B cell (primary cell): Measurements from ENCODE around the gene MYB. TPM values are rescaled to one million over a fixed set of nuclear protein-coding genes. Genes with fewer than 3 reads are reported as not detected.

Experiments
- ATAC-seq: fragments of 200-7000 bp; cut with Tn5 transposase; one replicate; pipeline ENCODE4 v1.10.0; 2021; ENCODE audit warnings: low read depth, mild to moderate bottlenecking, moderate number of reproducible peaks, moderate library complexity
- CTCF ChIA-PET: fragments of 350-600 bp; sonication (Branson Sonifier 250); formaldehyde crosslinking; loops from one replicate; lab custom pipeline; 2021; ENCODE audit warnings: antibody characterized with exemption, inconsistent platforms; lab: Charles Lee
- POLR2A ChIA-PET: fragments of 350-600 bp; sonication (Branson Sonifier 250); formaldehyde crosslinking; loops from one replicate; lab custom pipeline; 2021; ENCODE audit warnings: antibody characterized with exemption; lab: Charles Lee
- DNase-seq: peaks from one replicate; pipeline ENCODE4 v3.0.0; 2013
- H2AFZ ChIP-seq: 2 replicates; pipeline ENCODE4 v1.6.1; 2012; ENCODE audit warnings: mild to moderate bottlenecking, low read depth, low read length; ENCODE audit not compliant: insufficient read depth, poor library complexity, severe bottlenecking
- H3K27ac ChIP-seq, 2 donors: 1 replicate in 1 of 2; 2 replicates in 1 of 2; pipeline ENCODE4 v1.5.1; 2012 to 2013; ENCODE audit warnings: low read length in 2 of 2, mild to moderate bottlenecking in 2 of 2, moderate library complexity in 1 of 2
- H3K27me3 ChIP-seq, 4 experiments: fragments of 200-600 bp in 1 of 4; sonication (generic) in 1 of 4; replicated peaks in 1 of 4; 1 replicate in 2 of 4; 2 replicates in 2 of 4; pipeline versions ENCODE4 v1.6.1 to v1.7.0; 2013 to 2016; ENCODE audit warnings: low read length in 3 of 4, mild to moderate bottlenecking in 2 of 4, mixed read lengths in 1 of 4, moderate library complexity in 1 of 4; ENCODE audit not compliant: insufficient read depth in 4 of 4, control insufficient read depth in 3 of 4; ENCODE audit errors: control extremely low read depth in 1 of 4
- H3K36me3 ChIP-seq, 2 experiments: replicated peaks in 1 of 2; 1 replicate in 1 of 2; 2 replicates in 1 of 2; pipeline versions ENCODE4 v1.6.1 to v1.7.1; 2013; ENCODE audit warnings: low read length in 1 of 2; ENCODE audit not compliant: insufficient read depth in 2 of 2, control insufficient read depth in 1 of 2; ENCODE audit errors: control extremely low read depth in 1 of 2, extremely low read depth in 1 of 2
- H3K4me1 ChIP-seq, 2 donors: fragments of 200-600 bp in 1 of 2; sonication (generic) in 1 of 2; 1 replicate in 1 of 2; 2 replicates in 1 of 2; pipeline versions ENCODE4 v1.5.1 to v1.6.1; 2013 to 2017; ENCODE audit warnings: low read length in 2 of 2; ENCODE audit not compliant: control insufficient read depth in 2 of 2, insufficient read depth in 2 of 2
- H3K4me2 ChIP-seq: replicated peaks from 2 replicates; pipeline ENCODE3; 2012; ENCODE audit warnings: mild to moderate bottlenecking, low read depth, low read length; ENCODE audit not compliant: poor library complexity, severe bottlenecking
- H3K4me3 ChIP-seq, 5 experiments: fragments of 200-600 bp in 1 of 5; sonication (generic) in 1 of 5; 1 replicate in 3 of 5; 2 replicates in 2 of 5; pipeline versions ENCODE4 v1.5.1 to v1.7.0; 2011 to 2016; ENCODE audit warnings: low read length in 4 of 5, mild to moderate bottlenecking in 4 of 5, low read depth in 2 of 5, control low read depth in 1 of 5, moderate library complexity in 1 of 5; ENCODE audit not compliant: insufficient read depth in 1 of 5; ENCODE audit errors: control extremely low read depth in 1 of 5, extremely low read depth in 1 of 5
- H3K79me2 ChIP-seq: fragments of 200-600 bp; sonication (generic); one replicate; pipeline ENCODE4 v1.6.0; 2016; ENCODE audit warnings: low read length; ENCODE audit not compliant: control insufficient read depth, insufficient read depth
- H3K9ac ChIP-seq: fragments of 200-600 bp; sonication (generic); 2 replicates; pipeline ENCODE4 v1.6.1; 2017; ENCODE audit warnings: mild to moderate bottlenecking, low read length, moderate library complexity
- H3K9me3 ChIP-seq, 3 donors: one replicate each; pipeline versions ENCODE4 v1.6.1 to v1.7.1; 2013; ENCODE audit warnings: low read length in 2 of 3; ENCODE audit not compliant: control insufficient read depth in 2 of 3, insufficient read depth in 1 of 3; ENCODE audit errors: control extremely low read depth in 1 of 3
- H4K20me1 ChIP-seq: 2 replicates; pipeline ENCODE4 v1.6.0; 2012; ENCODE audit warnings: mild to moderate bottlenecking, low read length; ENCODE audit not compliant: insufficient read depth, control insufficient read depth, poor library complexity, severe bottlenecking
- H3K27ac Mint-ChIP-seq: one replicate; pipeline ENCODE4 v1.8.0; 2021; ENCODE audit warnings: mixed read lengths
- H3K27me3 Mint-ChIP-seq: one replicate; pipeline ENCODE4 v1.8.0; 2021; ENCODE audit warnings: mixed read lengths
- H3K4me1 Mint-ChIP-seq: one replicate; pipeline ENCODE4 v1.8.0; 2021; ENCODE audit warnings: mixed read lengths
- H3K4me3 Mint-ChIP-seq: one replicate; pipeline ENCODE4 v1.8.0; 2021; ENCODE audit warnings: mixed read lengths
- H3K9me3 Mint-ChIP-seq: one replicate; pipeline ENCODE4 v1.8.0; 2022; ENCODE audit warnings: mixed read lengths; ENCODE audit not compliant: insufficient read depth
- EZH2 ChIP-seq: IDR thresholded peaks from 2 replicates; pipeline ENCODE4 v1.6.1; 2012; ENCODE audit warnings: borderline replicate concordance, low read depth, mild to moderate bottlenecking, moderate library complexity, low read length; ENCODE audit not compliant: insufficient read depth, poor library complexity, severe bottlenecking
- WGBS: methylation state at CpG from one replicate; pipeline ENCODE4 v1.1.5; 2013; ENCODE audit warnings: missing lambda C conversion rate; ENCODE audit not compliant: insufficient coverage; 5-methylcytosine and 5-hydroxymethylcytosine counted together
- intact Hi-C: fragments of 100-400 bp; cut with micrococcal nuclease; formaldehyde crosslinking; loops from one replicate; pipeline ENCODE4 v1.10.0; 2022
- polyA plus RNA-seq: library from polyadenylated mRNA; depleted of rRNA; stranded (reverse); fragments of >200 nt; gene quantifications from 2 replicates; pipeline ENCODE4 v1.2.3, GENCODE V29; 2012
- total RNA-seq, 2 donors: library from RNA; stranded (reverse); fragments of 120-200 nt in 1 of 2; gene quantifications; 1 replicate in 1 of 2; 2 replicates in 1 of 2; pipeline versions ENCODE4 v1.2.3 to v1.2.4, GENCODE V29; 2013 to 2022
- TF ChIP-seq, protein P1 (sequence below): fragments of 200-600 bp; IDR thresholded peaks from one replicate; pipeline ENCODE4 v1.8.0; 2022; ENCODE audit warnings: antibody characterized with exemption, mild to moderate bottlenecking

Gene MYB
- total and polyA plus RNA-seq, 2 donors (not counting 1 experiment from before 2014, with no cell fraction given): 0.46 to 1.4 TPM

DNA sequence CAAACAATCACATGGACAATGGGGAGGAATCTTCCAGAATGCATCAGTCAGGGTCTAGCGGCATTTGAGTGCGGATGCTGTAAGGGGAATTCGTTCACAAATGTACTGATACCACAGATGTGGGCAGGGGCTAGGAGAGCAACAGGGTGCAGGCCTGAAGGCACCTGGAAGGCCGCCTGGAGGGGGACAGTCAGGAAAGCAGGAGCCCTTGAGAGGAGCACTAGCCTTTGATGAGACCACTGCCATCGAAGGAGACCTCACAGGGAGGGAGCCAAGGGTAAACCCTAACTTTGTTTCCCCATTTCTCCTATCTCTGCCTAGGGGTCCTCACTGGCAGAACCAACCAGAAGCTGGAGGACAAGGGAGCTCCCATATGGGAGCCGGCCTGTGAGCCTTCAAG is 38.2 kb downstream of the MYB start:
- Mint-ChIP-seq H3K4me1 (peaks cover 13% of the 10 kb centered on the region), H3K9me3 (no peaks in the 10 kb centered on the region), H3K27ac (no peak overlapping the region), H3K4me3 (no peak overlapping the region), H3K27me3 (no peaks in the 10 kb centered on the region)
- ATAC-seq (no peak), DNase-seq (no peak)
- Histone ChIP-seq H3K27ac (no peak overlapping the region), H3K9ac (no peak overlapping the region), H3K36me3 (peaks cover 0 to 2% of the 10 kb centered on the region in 2 experiments), H3K4me1 (peaks cover 5 to 7% of the 10 kb centered on the region in 2 donors), H3K9me3 (peaks cover 0 to 2% (median 0%) of the 10 kb centered on the region in 3 donors), H3K27me3 (no peaks in the 10 kb centered on the region), H3K79me2 (no peaks in the 10 kb centered on the region), H4K20me1 (no peaks in the 10 kb centered on the region), H2AFZ (no peak overlapping the region), H3K4me2 (no peak overlapping the region), H3K4me3 (no peak overlapping the region)
- intact Hi-C loops: no loop called here
- CTCF ChIA-PET: interaction anchor here (0.9 kb wide), 1 partner anchor 48 kb away, joined by 4 read pairs; no protein-coding TSS in a partner anchor
- no peak for TF ChIP-seq EZH2
- TF ChIP-seq, protein P1, sequence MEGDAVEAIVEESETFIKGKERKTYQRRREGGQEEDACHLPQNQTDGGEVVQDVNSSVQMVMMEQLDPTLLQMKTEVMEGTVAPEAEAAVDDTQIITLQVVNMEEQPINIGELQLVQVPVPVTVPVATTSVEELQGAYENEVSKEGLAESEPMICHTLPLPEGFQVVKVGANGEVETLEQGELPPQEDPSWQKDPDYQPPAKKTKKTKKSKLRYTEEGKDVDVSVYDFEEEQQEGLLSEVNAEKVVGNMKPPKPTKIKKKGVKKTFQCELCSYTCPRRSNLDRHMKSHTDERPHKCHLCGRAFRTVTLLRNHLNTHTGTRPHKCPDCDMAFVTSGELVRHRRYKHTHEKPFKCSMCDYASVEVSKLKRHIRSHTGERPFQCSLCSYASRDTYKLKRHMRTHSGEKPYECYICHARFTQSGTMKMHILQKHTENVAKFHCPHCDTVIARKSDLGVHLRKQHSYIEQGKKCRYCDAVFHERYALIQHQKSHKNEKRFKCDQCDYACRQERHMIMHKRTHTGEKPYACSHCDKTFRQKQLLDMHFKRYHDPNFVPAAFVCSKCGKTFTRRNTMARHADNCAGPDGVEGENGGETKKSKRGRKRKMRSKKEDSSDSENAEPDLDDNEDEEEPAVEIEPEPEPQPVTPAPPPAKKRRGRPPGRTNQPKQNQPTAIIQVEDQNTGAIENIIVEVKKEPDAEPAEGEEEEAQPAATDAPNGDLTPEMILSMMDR: no peak
- 95% methylated on average over 6 of the region's 6 CpGs for WGBS
- POLR2A ChIA-PET: no interaction called here

DNA sequence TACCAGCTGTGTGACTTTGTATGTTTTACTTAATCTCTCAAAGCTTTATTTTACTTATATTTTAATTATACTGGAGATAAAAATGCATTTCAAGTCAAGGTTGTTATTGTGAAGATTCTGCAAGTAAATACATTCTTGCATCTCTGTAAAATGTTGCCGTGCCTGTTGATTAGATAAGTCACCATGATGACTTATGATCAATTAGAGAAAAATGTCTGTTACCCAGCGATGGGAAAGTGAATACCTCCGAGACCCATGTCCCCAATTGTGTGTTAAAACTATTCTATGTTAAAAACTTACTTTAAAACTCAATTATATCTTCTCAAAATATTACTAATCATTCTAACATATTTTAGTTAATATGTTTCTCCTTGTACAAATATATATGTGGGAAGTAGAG is 39.9 kb downstream of the MYB start:
- H3K9me3 ChIP-seq: peaks cover 0 to 2% (median 0%) of the 10 kb centered on the region in 3 donors
- no peaks in the 10 kb centered on the region for H4K20me1 ChIP-seq
- H3K27me3 Mint-ChIP-seq: no peaks in the 10 kb centered on the region
- no peaks in the 10 kb centered on the region for H3K9me3 Mint-ChIP-seq
- no peak overlapping the region for H3K27ac ChIP-seq
- H3K9ac ChIP-seq: no peak overlapping the region
- H3K4me3 Mint-ChIP-seq: no peak overlapping the region
- no peaks in the 10 kb centered on the region for H3K27me3 ChIP-seq
- H3K4me1 ChIP-seq: peaks cover 5 to 7% of the 10 kb centered on the region in 2 donors
- ATAC-seq (no peak), DNase-seq (no peak)
- CTCF ChIA-PET: interaction anchor here (0.6 kb wide), 1 partner anchor 14 kb away, joined by 3 read pairs; no protein-coding TSS in a partner anchor
- H3K4me1 Mint-ChIP-seq: peaks cover 13% of the 10 kb centered on the region
- POLR2A ChIA-PET: no interaction called here
- no peak overlapping the region for H3K27ac Mint-ChIP-seq
- no peak overlapping the region for H2AFZ ChIP-seq
- no peaks in the 10 kb centered on the region for H3K79me2 ChIP-seq
- TF ChIP-seq, protein P1: no peak
- no peak for TF ChIP-seq EZH2
- intact Hi-C loops: no loop called here
- no CpG with 5 or more reads among the region's 3 CpGs for WGBS
- H3K36me3 ChIP-seq: peaks cover 0 to 2% of the 10 kb centered on the region in 2 experiments
- H3K4me3 ChIP-seq: no peak overlapping the region
- H3K4me2 ChIP-seq: no peak overlapping the region
